Endothelial cell of umbilical vein (primary cell): Measurements from ENCODE around the gene MARS1. TPM values are rescaled to one million over a fixed set of nuclear protein-coding genes. Genes with fewer than 3 reads are reported as not detected.

Experiments used
- BruUV-seq: library from RNA; stranded (reverse); fragments of 400-500 nt; replicated peaks from 2 replicates; lab custom pipeline; 2021; lab: Mats Ljungman, UMichigan
- CTCF ChIA-PET: fragments of 300-600, 350-600 bp; sonication (Branson Sonifier 250); formaldehyde crosslinking; loops from one replicate; lab custom pipeline; 2021; ENCODE audit warnings: antibody characterized with exemption, inconsistent platforms; lab: Charles Lee
- POLR2A ChIA-PET: fragments of 300-600, 350-600 bp; sonication (Branson Sonifier 250); formaldehyde crosslinking; loops from one replicate; lab custom pipeline; 2021; ENCODE audit warnings: antibody characterized with exemption, inconsistent platforms; lab: Charles Lee
- DNase-seq: peaks from one replicate; pipeline ENCODE4 v3.0.0-alpha.2; 2011; ENCODE audit warnings: low read depth, low spot score
- FAIRE-seq: peaks from 2 replicates; lab custom pipeline; 2011; peaks lifted over from hg19 to GRCh38; lab: Jason Lieb, UNC
- H2AFZ ChIP-seq: 2 replicates; pipeline ENCODE4 v1.6.0; 2012; ENCODE audit warnings: low read depth, low read length, control low read depth, inconsistent platforms
- H3K27ac ChIP-seq: 2 replicates; pipeline ENCODE4 v1.5.1; 2011; ENCODE audit warnings: low read depth, mild to moderate bottlenecking, control low read depth, low read length, moderate library complexity; ENCODE audit not compliant: insufficient read depth
- H3K27me3 ChIP-seq, 2 experiments: 2 replicates each; pipeline versions ENCODE4 v1.6.0 to v1.6.1; 2011; ENCODE audit warnings: low read length in 2 of 2, mixed read lengths in 1 of 2; ENCODE audit not compliant: control insufficient read depth in 2 of 2, insufficient read depth in 2 of 2
- H3K36me3 ChIP-seq, 2 experiments: 2 replicates in 1 of 2; 3 replicates in 1 of 2; pipeline ENCODE4 v1.5.1; 2011; ENCODE audit warnings: low read length in 2 of 2, mild to moderate bottlenecking in 1 of 2, moderate library complexity in 1 of 2; ENCODE audit not compliant: control insufficient read depth in 2 of 2, insufficient read depth in 2 of 2; ENCODE audit errors: extremely low read depth in 1 of 2
- H3K4me1 ChIP-seq: 3 replicates; pipeline ENCODE4 v1.5.1; 2011; ENCODE audit warnings: mild to moderate bottlenecking, low read length; ENCODE audit not compliant: control insufficient read depth, insufficient read depth; ENCODE audit errors: extremely low read depth
- H3K4me2 ChIP-seq: 2 replicates; pipeline ENCODE4 v1.6.1; 2011; ENCODE audit warnings: low read length, control low read depth, mixed read lengths; ENCODE audit not compliant: insufficient read depth
- H3K4me3 ChIP-seq, 3 experiments: fragments of 200-600 bp in 1 of 3; sonication (generic), shearing (Covaris generic) in 1 of 3; replicated peaks in 1 of 3; 2 replicates each; pipeline ENCODE4 v1.5.1; 2011 to 2016; ENCODE audit warnings: control low read depth in 3 of 3, low read length in 3 of 3, mild to moderate bottlenecking in 2 of 3, inconsistent platforms in 1 of 3, low read depth in 1 of 3, moderate library complexity in 1 of 3; ENCODE audit not compliant: insufficient read depth in 1 of 3
- H3K79me2 ChIP-seq: 2 replicates; pipeline ENCODE4 v1.6.0; 2012; ENCODE audit warnings: low read length, inconsistent platforms; ENCODE audit not compliant: control insufficient read depth, insufficient read depth
- H3K9ac ChIP-seq: replicated peaks from 2 replicates; pipeline ENCODE3; 2011; ENCODE audit warnings: low read length, control low read depth; ENCODE audit not compliant: insufficient read depth; ENCODE audit errors: extremely low read depth
- H3K9me1 ChIP-seq: replicated peaks from 3 replicates; pipeline ENCODE4 v1.6.0; 2011; ENCODE audit warnings: mild to moderate bottlenecking, low read length; ENCODE audit not compliant: control insufficient read depth, insufficient read depth; ENCODE audit errors: extremely low read depth
- H3K9me3 ChIP-seq: replicated peaks from 2 replicates; pipeline ENCODE4 v1.5.1; 2012; ENCODE audit warnings: low read length, inconsistent platforms; ENCODE audit not compliant: control insufficient read depth, insufficient read depth
- H4K20me1 ChIP-seq: replicated peaks from 2 replicates; pipeline ENCODE3; 2011; ENCODE audit warnings: mild to moderate bottlenecking, low read length; ENCODE audit not compliant: control insufficient read depth, insufficient read depth; ENCODE audit errors: extremely low read depth
- EZH2 ChIP-seq: IDR thresholded peaks from 2 replicates; pipeline ENCODE4 v1.6.1; 2012; ENCODE audit warnings: borderline replicate concordance, low read depth, mild to moderate bottlenecking, moderate library complexity, low read length, inconsistent platforms; ENCODE audit not compliant: severe bottlenecking
- FOS ChIP-seq: IDR thresholded peaks from 2 replicates; pipeline ENCODE4 v1.6.1; 2011; ENCODE audit warnings: mild to moderate bottlenecking, low read length, moderate library complexity, borderline replicate concordance; ENCODE audit not compliant: insufficient read depth
- GATA2 ChIP-seq: IDR thresholded peaks from 2 replicates; pipeline ENCODE4 v1.7.0; 2011; ENCODE audit warnings: low read depth, mild to moderate bottlenecking, moderate library complexity, mixed read lengths, low read length; ENCODE audit not compliant: insufficient read length, insufficient read depth
- JUN ChIP-seq: IDR thresholded peaks from 2 replicates; pipeline ENCODE4 v1.6.1; 2011; ENCODE audit warnings: borderline replicate concordance, low read depth; ENCODE audit not compliant: insufficient read length, insufficient read depth
- MYC ChIP-seq: IDR thresholded peaks from one replicate; pipeline ENCODE4 v1.6.1; 2011; ENCODE audit warnings: mild to moderate bottlenecking, low read depth, low read length
- POLR2A ChIP-seq: IDR thresholded peaks from 2 replicates; pipeline ENCODE4 v1.6.1; 2012; ENCODE audit warnings: low read depth, mild to moderate bottlenecking, control low read depth, low read length
- POLR2AphosphoS5 ChIP-seq: IDR thresholded peaks from 2 replicates; pipeline ENCODE4 v1.6.1; 2012; ENCODE audit warnings: low read depth, mild to moderate bottlenecking, control low read depth, low read length, moderate library complexity; ENCODE audit not compliant: insufficient read depth
- dilution Hi-C: fragments of 300-500 bp; cut with MboI; formaldehyde crosslinking; loops from one replicate; pipeline ENCODE4 v1.15.0; 2019; ENCODE audit warnings: low sequenced_read_pairs; ENCODE audit not compliant: extremely low pct_ligation_motif_present
- intact Hi-C: fragments of 100-400 bp; cut with micrococcal nuclease; formaldehyde crosslinking; loops from one replicate; pipeline ENCODE4 v1.10.0; 2022
- polyA plus RNA-seq, 4 experiments: library from polyadenylated mRNA; depleted of rRNA in 3 of 4; stranded (reverse) in 3 of 4; unstranded in 1 of 4; fragments of >200 nt; gene quantifications; 2 replicates each; pipeline versions ENCODE4 v1.2.1 to v1.2.3, GENCODE V29; 2011 to 2012; ENCODE audit warnings: missing spikeins in 1 of 4
- total RNA-seq: library from RNA; stranded (reverse); gene quantifications from 2 replicates; pipeline ENCODE4 v1.2.3, GENCODE V29; 2021
- TF ChIP-seq, protein P1 (sequence below): IDR thresholded peaks from 2 replicates; pipeline ENCODE4 v1.6.1; 2011; ENCODE audit not compliant: insufficient read depth, insufficient read length
- TF ChIP-seq, protein P2 (sequence below), 2 donors: IDR thresholded peaks; 1 replicate in 1 of 2; 2 replicates in 1 of 2; pipeline ENCODE4 v1.5.1; 2011; ENCODE audit warnings: low read length in 2 of 2, mild to moderate bottlenecking in 2 of 2, moderate library complexity in 2 of 2, control low read depth in 1 of 2, inconsistent platforms in 1 of 2, low read depth in 1 of 2; ENCODE audit not compliant: insufficient read depth in 1 of 2; ENCODE audit errors: extremely low read depth in 1 of 2

Gene MARS1
- total and polyA plus RNA-seq, 2 donors (not counting 3 experiments of a cell fraction or from before 2014, with no cell fraction given), result 118 to 212 TPM

DNA sequence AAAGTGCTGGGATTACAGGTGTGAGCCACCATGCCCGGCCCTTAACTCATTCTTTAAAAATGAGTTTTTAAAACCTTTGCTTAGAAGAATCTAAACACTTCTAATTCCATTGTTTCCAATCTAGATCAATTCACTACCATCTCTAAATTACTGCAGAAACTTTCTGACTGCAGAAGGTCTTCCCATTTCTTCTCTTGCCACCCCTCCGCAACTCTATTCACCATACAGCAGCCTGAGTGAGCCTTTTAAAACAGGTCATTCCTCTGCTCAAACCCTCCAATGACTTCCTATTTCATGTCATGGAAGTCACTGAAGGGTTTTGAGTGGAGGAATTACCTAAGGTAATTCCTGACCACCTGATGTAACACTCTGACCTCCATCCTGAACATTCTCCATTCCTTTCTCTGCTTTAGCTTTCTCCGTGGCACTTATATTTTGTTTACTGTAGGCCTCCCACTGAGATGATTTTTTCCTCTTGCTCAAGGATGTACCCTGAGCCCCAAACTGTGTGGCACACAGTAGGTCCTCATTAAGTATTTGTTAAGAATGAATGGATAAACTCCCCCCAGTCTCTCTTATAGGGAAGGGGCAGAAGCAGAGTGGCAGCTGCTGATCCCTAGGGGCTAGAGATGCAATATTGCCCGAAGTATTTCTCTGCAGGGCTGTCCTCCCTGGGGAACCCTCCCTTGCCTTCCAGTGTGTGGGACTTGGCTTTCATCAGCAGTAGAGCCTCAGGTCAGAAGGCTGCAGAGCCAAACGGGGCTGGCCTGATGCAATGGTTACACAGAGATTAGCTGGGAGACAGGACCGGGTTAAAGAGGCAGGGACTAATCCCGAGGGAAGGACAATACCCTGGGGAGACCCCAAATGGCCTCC lies 31.3 kb downstream of the MARS1 start:
- no peaks in the 10 kb centered on the region for H4K20me1 ChIP-seq
- ChIA-PET CTCF (no interaction called here), POLR2A (interaction anchor here (1.4 to 1.5 kb wide), 2 partner anchors 15 to 24 kb away, joined by 3 read pairs; no protein-coding TSS in a partner anchor)
- H3K27me3 ChIP-seq, result no peaks in the 10 kb centered on the region
- H3K27ac ChIP-seq, result peak overlapping the region; percentile 83
- DNase-seq (no peak), FAIRE-seq (no peak)
- H3K9ac ChIP-seq, result peak overlapping the region; percentile 92
- H3K36me3 ChIP-seq, result peaks cover 22 to 27% of the 10 kb centered on the region in 2 experiments
- H2AFZ ChIP-seq, result no peak overlapping the region
- H3K4me2 ChIP-seq, result peak overlapping the region; percentile 64
- intact Hi-C loops (no loop called here), dilution Hi-C loops (no loop called here)
- H3K79me2 ChIP-seq, result peaks cover 35% of the 10 kb centered on the region
- TF ChIP-seq EZH2, result no peak
- TF ChIP-seq, protein P1, sequence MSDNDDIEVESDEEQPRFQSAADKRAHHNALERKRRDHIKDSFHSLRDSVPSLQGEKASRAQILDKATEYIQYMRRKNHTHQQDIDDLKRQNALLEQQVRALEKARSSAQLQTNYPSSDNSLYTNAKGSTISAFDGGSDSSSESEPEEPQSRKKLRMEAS, result no peak
- no peak for TF ChIP-seq POLR2AphosphoS5
- TF ChIP-seq MYC, result no peak
- no peak for TF ChIP-seq POLR2A
- BruUV-seq, result no TSS peak
- H3K9me1 ChIP-seq, result no peaks in the 10 kb centered on the region
- peaks cover 43% of the 10 kb centered on the region for H3K4me1 ChIP-seq
- no peaks in the 10 kb centered on the region for H3K9me3 ChIP-seq
- H3K4me3 ChIP-seq, result peak overlapping the region; percentile 7 to 89 (median 67)

DNA sequence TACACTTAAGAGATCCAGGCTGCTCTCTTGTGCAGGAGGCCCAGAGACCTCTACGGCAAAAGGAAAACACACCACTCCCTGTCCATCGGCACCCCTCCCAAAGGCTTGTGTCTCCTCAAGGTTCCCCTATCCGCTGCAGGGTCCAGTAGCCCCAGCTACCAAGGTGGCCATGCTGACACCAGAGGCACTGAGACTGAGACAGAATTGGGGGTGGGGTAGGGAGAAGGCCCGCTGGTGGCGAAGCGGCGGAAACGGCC lies 31.9 kb downstream of the MARS1 start:
- H3K9me3 ChIP-seq, result no peaks in the 10 kb centered on the region
- H3K4me1 ChIP-seq, result peaks cover 48% of the 10 kb centered on the region
- BruUV-seq, result no TSS peak
- no peaks in the 10 kb centered on the region for H3K9me1 ChIP-seq
- ChIA-PET CTCF (no interaction called here), POLR2A (interaction anchor here (1.4 to 1.5 kb wide), 2 partner anchors 15 to 24 kb away, joined by 3 read pairs; no protein-coding TSS in a partner anchor)
- H3K36me3 ChIP-seq, result peaks cover 20 to 27% of the 10 kb centered on the region in 2 experiments
- H3K4me2 ChIP-seq, result peak overlapping the region; percentile 64
- H2AFZ ChIP-seq, result no peak overlapping the region
- H3K4me3 ChIP-seq, result peak overlapping the region; percentile 7 to 89 (median 67)
- dilution Hi-C loops (no loop called here), intact Hi-C loops (loop anchor here (1.0 to 5.0 kb wide), 2 partner anchors 28 to 32 kb away; partner anchors contain the start of genes DCTN2 and MARS1)
- peak overlapping the region; percentile 92 for H3K9ac ChIP-seq
- DNase-seq (no peak), FAIRE-seq (no peak)
- TF ChIP-seq FOS, result no peak
- no peak for TF ChIP-seq EZH2
- no peak for TF ChIP-seq JUN
- TF ChIP-seq MYC, result no peak
- no peak for TF ChIP-seq POLR2A
- no peak for TF ChIP-seq GATA2
- TF ChIP-seq POLR2AphosphoS5, result no peak
- TF ChIP-seq, protein P1, result no peak
- TF ChIP-seq, protein P2, sequence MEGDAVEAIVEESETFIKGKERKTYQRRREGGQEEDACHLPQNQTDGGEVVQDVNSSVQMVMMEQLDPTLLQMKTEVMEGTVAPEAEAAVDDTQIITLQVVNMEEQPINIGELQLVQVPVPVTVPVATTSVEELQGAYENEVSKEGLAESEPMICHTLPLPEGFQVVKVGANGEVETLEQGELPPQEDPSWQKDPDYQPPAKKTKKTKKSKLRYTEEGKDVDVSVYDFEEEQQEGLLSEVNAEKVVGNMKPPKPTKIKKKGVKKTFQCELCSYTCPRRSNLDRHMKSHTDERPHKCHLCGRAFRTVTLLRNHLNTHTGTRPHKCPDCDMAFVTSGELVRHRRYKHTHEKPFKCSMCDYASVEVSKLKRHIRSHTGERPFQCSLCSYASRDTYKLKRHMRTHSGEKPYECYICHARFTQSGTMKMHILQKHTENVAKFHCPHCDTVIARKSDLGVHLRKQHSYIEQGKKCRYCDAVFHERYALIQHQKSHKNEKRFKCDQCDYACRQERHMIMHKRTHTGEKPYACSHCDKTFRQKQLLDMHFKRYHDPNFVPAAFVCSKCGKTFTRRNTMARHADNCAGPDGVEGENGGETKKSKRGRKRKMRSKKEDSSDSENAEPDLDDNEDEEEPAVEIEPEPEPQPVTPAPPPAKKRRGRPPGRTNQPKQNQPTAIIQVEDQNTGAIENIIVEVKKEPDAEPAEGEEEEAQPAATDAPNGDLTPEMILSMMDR (IDR thresholded peaks at IDR 0.05; ENCODE audit: extremely low read depth in 1 of 2, insufficient read depth in 1 of 2, low read depth in 1 of 2, low read length in 2 of 2), result no peak
- H3K27ac ChIP-seq, result peak overlapping the region; percentile 83
- H3K27me3 ChIP-seq, result no peaks in the 10 kb centered on the region
- peaks cover 40% of the 10 kb centered on the region for H3K79me2 ChIP-seq
- H4K20me1 ChIP-seq, result no peaks in the 10 kb centered on the region
